Epithelial cell of prostate (primary cell): ENCODE measurements around the gene CPNE1.

Experiments used
- DNase-seq: peaks from one replicate; pipeline ENCODE4 v3.0.0-alpha.2; 2011; ENCODE audit warnings: low read depth, low spot score
- H3K27ac ChIP-seq: fragments of 450-650 bp; 2 replicates; pipeline ENCODE4 v1.5.1; 2017; ENCODE audit warnings: mild to moderate bottlenecking

Gene CPNE1

DNA sequence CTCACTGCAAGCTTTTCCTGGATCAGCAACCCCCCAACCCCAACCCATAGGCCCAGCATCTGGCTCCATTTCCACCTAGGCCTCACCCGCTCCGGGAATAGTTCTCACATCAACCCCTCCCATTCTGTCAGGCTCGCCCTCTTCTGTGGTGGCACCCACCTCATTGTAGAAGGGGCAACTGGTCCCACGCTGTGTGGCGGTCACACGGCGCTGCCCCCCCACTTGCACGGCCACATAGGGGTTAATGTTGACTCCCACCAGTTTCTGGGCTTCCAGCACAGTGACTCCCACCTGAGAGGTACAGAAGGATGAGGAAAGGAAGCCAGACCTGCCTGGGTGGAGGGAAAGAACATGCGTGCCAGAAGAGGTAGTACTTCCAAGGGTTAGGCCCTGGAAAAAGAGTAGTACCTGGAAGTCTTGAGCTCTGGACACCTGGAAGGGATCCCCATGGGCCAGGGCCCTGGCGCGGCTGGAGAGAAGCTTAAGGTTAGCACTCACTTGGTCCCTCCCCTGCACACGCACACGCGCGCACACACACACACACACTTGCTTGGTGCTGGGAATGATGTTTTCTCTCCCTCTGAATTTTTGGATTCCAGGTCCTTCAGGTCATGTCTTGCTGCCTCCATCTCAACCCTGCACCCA lies 61.7 kb downstream of the CPNE1 start:
- no peak for DNase-seq
- H3K27ac ChIP-seq = no peak overlapping the region

DNA sequence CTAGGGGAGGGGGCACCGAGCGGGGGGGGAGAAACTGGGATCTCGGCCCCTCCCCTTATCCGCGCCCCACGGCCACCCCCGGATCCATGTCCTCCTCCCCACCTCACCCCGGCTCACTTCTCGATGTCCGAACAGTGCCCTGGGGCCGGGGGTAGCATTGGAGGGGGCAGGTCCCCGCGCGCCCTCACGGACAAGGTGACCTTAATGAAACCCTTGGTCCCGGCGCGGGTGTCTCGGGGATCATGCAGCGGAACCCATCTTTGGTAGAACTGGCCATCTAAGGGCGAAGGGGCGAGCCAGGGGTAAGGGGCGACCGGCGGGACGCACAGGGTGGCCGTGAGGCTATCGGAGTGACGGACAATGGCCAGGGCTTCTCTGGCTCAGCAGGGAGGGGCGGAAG lies 62.7 kb downstream of the CPNE1 start:
- H3K27ac ChIP-seq = no peak overlapping the region
- no peak for DNase-seq

DNA sequence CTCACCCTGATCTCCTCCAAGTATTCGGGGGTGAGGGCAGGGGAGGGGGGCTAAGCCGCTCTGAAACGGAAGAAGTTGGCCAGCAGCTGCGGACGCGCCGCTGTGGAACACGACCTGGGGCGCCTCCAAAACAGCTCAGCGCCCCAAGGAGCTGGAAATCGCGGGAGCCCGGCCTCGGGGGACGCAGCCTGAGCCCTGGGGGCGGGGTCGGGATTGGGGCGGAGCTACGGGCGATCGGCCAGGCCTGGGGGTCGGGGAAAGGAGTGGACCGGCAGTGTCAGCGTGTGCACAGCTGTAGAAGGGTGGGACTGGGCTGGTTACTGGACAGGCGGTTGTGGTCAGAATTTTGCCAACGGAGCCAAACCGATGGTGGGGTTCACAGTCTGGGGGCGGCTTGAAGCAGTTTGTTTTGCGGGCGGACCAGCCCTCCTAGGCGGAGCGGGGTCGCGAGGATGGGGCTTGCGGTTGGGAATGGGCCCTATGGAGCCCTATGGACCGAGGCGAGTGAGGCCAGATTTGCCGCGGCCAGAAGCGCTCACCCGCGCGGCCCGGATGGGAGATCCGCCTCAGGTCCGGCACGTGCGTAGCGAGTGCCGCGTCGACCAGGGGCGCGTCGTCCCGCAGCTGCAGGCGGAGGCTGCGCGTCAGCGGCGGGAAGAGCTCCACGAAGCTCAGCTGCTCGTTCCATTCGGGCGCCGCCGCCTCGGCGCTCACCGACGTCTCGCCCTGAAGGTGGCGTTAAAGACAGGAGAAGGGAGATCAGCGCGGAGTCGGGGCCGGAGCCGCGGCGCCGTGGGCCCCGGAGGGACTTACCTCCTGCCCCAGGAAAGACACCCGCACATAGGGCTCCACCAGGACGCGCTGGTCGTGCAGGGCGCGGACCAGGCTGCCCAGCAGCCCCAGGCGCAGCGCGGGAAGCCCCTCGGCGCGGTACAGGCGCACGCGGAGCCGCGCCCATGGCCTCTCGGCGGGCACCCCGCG lies 63.4 kb downstream of the CPNE1 start:
- no peak for DNase-seq
- no peak overlapping the region for H3K27ac ChIP-seq

DNA sequence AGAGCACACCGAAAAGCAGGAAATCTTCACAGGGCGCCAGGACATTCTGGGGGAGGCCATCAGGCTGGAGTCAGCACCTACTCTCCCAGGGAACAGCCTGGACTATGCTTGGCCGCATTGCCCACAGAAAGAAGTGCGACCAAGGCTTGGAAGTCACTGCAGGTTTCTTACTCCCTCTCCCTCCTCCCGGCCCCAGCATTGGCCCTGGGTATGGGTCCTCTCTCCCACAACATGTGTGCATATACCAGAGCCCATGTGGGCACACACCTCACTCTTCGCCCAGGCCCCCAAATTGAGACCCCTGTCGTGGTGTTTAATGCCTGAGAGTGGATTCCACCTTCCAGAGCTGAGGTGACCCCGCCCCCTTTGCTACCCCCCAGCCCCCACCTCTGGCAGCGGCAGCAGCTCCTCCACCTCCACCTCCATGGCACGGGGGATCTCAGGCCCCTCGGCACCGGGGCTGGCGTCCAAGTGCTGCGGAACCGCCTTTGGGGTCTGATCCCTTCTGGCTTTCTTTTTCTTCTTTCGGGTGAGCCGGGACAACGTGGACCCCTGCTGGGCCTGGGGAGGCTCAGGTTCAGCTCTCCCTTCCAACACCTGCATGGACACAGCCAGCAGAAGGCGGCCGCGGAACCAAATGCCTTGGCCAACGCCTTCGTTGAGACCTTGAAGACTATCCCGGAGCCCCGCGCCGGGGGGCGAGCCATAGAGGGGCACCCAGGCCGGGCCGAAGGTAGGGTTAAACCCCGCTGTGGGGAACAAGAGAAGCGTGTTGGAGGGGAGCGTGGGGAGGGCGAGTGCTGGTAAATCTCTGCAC lies 64.3 kb downstream of the CPNE1 start:
- no peak overlapping the region for H3K27ac ChIP-seq
- no peak for DNase-seq

GRCh38 chr20:35599776-35600120 lies 65.0 kb downstream of the CPNE1 start:
- no peak for DNase-seq
- H3K27ac ChIP-seq = no peak overlapping the region

GRCh38 chr20:35598899-35599775 lies 65.6 kb downstream of the CPNE1 start:
- no peak for DNase-seq
- H3K27ac ChIP-seq = no peak overlapping the region

DNA sequence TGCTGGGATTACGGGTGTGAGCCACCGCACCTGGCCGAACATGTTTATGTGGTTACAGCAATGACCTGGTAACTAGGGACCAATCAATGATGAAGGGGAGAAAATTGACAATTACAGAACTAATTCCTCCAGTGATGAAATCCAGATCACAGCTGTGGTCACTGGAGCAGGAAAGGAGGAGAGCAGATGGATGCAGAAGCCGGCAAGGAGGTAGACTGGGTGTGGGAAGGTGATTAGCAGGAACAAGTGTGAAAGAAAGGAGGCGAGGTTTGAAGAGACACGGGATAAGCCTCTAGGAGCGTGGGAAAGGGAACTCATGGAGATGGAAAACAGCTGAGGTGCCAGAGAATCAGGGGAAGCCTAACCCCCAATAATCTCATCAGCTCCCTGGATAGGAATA lies 66.2 kb downstream of the CPNE1 start:
- no peak overlapping the region for H3K27ac ChIP-seq

DNA sequence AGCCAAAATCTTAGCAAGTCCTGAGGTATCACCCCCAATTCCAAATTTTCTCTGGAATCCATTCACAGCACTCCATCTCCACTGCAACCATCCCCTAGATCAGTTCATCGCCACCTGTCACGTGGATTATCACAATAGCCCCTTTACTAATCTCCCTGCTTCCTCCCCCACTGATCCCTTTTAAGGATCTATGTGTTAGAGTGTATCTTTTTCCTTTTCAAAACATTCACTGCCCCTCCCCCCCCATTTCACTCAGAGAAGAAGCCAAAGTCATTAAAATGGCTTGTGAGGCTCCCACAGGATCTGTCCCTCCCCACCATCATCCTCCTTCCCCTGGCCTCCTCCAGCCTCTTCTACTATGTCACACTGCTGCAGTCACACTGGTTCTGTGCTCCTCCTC lies 67.5 kb downstream of the CPNE1 start:
- H3K27ac ChIP-seq = no peak overlapping the region
- no peak for DNase-seq

More for the DNA sequence above, 66.2 kb downstream of the CPNE1 start:
- DNase-seq = no peak

DNA sequence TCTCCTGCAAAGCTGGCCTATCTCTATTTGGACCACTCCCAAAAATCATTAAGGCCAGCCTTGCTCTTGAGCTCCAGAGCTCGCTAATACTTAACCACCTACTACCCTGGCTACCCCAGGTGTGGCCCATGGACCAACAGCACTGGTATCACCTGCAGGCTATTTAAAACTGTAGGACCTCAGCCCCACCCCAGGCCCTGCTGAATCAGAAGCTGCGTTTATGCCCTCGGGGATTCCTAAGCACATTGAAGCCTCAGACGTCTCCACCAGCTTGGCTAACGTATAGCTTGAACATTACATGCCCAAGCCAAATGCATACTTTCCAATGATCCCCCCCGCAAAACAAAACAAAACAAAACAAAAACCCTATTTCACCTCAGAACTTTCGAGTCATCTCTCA lies 68.8 kb downstream of the CPNE1 start:
- H3K27ac ChIP-seq = no peak overlapping the region
- DNase-seq = no peak

GRCh38 chr20:35595456-35595855 lies 69.2 kb downstream of the CPNE1 start:
- no peak for DNase-seq
- no peak overlapping the region for H3K27ac ChIP-seq

DNA sequence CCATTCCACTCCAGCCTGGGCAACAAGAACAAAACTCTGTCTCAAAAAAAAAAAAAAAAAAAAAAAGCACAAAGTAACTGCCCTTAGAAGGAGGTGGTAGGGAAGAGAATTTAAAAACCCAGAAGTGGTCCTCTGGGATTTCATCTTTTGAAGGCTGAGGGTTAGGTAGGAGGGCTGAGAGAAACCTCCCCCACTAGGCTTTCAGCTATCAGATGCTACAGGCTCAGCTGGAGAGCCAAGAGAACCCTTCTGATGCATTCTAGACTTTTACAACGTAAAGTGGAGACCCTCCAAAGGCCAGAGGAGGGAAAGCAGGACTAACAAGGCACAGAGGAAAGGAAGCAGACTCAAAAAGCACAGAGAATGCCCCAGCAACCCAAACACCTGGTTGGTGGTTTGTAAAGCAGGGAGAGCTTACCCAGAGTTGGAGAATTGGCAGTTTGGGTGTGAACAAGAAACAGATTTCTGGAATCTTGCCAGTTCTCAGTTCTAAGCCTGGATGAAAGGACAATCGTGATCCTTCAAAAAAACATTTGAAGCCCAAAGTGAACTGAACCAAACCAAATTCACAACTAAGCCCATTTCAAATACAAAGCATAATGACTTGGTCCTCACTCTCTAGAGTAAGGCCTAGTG lies 72.2 kb downstream of the CPNE1 start:
- no peak overlapping the region for H3K27ac ChIP-seq
- DNase-seq = no peak

GRCh38 chr20:35588397-35588796 lies 76.3 kb downstream of the CPNE1 start:
- H3K27ac ChIP-seq = no peak overlapping the region
- DNase-seq = no peak

DNA sequence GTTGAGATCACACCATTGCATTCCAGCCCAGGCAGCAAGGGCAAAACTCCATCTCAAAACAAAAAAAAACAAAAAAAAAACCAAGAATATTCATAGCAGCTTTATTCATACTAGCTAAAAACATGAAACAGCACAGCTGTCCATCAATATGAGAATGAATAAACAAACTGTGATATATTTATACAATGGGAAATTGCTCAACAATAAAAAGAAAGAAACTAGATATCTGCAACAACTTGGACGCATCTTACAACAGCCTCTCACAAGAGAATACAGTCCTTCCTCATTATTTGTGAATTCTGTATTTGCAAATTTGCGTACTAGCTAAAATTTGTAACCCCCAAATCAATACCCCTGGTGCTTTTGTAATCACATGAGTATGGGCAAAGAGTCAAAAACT lies 77.3 kb downstream of the CPNE1 start:
- DNase-seq = no peak
- no peak overlapping the region for H3K27ac ChIP-seq

GRCh38 chr20:35586751-35587425 lies 77.8 kb downstream of the CPNE1 start:
- no peak for DNase-seq

GRCh38 chr20:35583636-35584560 lies 80.8 kb downstream of the CPNE1 start:
- no peak for DNase-seq
- no peak overlapping the region for H3K27ac ChIP-seq

More at GRCh38 chr20:35586751-35587425, 77.8 kb downstream of the CPNE1 start:
- H3K27ac ChIP-seq = no peak overlapping the region

DNA sequence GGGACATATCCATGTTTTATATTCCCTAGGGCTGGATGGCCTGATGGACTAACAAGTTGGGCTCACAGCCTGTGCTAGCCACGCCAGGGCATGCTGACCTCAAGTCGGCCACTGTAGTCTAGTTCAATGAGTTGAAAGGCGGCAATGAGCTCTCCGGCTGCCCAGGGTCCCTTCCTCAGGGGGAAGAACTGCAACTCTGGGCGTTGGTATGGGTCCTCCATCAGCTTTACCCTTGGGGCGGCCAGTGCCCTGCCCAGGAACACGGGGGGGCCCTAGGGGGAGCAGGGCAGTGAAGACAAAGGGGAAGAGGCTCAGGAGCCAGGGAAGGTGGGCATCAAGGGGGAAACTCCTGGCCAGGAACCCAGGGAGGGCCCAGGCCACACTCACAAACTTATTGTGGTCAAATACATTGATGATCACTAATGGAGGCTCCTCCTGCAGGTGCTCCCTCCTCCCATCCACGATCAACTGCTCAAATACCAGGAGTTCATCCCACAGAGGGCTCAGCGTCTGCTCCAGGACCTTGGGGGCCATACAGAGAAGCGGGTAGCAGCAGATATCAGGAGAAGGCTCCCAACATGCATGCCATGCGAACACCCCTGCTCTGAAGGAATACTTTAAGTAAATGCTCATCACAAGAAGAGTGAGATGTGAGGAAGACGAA lies 81.8 kb downstream of the CPNE1 start:
- no peak overlapping the region for H3K27ac ChIP-seq
- DNase-seq = no peak

- no peak overlapping the region for H3K27ac ChIP-seq
These were observed 82.6 kb downstream of the CPNE1 start for GRCh38 chr20:35582131-35582530.

More at GRCh38 chr20:35582131-35582530, 82.6 kb downstream of the CPNE1 start:
- DNase-seq = no peak
